Karpas-422 (cell line): Measurements from ENCODE around the gene COMMD1. TPM values are rescaled to one million over a fixed set of nuclear protein-coding genes. Genes with fewer than 3 reads are reported as not detected.

ENCODE experiments used
- DNase-seq: peaks from one replicate; pipeline ENCODE4 v3.0.0-alpha.2; 2015
- H2AFZ ChIP-seq: fragments of 200-600 bp; sonication (generic); 2 replicates; pipeline ENCODE4 v1.6.1; 2014; ENCODE audit warnings: antibody characterized with exemption, low read length, mixed read lengths
- H3K27ac ChIP-seq: fragments of 200-600 bp; sonication (generic); 2 replicates; pipeline ENCODE4 v1.5.1; 2014; ENCODE audit warnings: mild to moderate bottlenecking, low read length, moderate library complexity
- H3K27me3 ChIP-seq: fragments of 200-600 bp; sonication (generic); 2 replicates; pipeline ENCODE4 v1.6.1; 2014; ENCODE audit warnings: low read length, mixed read lengths
- H3K36me3 ChIP-seq: fragments of 200-600 bp; sonication (generic); 2 replicates; pipeline ENCODE4 v1.6.1; 2014; ENCODE audit warnings: low read length, mixed read lengths; ENCODE audit not compliant: insufficient read depth
- H3K4me1 ChIP-seq: fragments of 200-600 bp; sonication (generic); 2 replicates; pipeline ENCODE4 v1.6.1; 2014; ENCODE audit warnings: mild to moderate bottlenecking, low read length, mixed read lengths
- H3K4me2 ChIP-seq: fragments of 200-600 bp; sonication (generic); 2 replicates; pipeline ENCODE4 v1.6.1; 2014; ENCODE audit warnings: low read length, low read depth, mild to moderate bottlenecking; ENCODE audit not compliant: poor library complexity, severe bottlenecking
- H3K4me3 ChIP-seq: fragments of 200-600 bp; sonication (generic); 2 replicates; pipeline ENCODE4 v1.5.1; 2014; ENCODE audit warnings: mild to moderate bottlenecking, antibody characterized with exemption, low read length, mixed read lengths
- H3K79me2 ChIP-seq: fragments of 200-600 bp; sonication (generic); 2 replicates; pipeline ENCODE4 v1.6.1; 2014; ENCODE audit warnings: mild to moderate bottlenecking, low read length, mixed read lengths
- H3K9ac ChIP-seq: fragments of 200-600 bp; sonication (generic); 2 replicates; pipeline ENCODE4 v1.6.0; 2014; ENCODE audit warnings: low read length
- H3K9me2 ChIP-seq: fragments of 200-600 bp; sonication (generic), shearing (Covaris generic); replicated peaks from 2 replicates; pipeline ENCODE4 v1.6.0; 2014; ENCODE audit warnings: mild to moderate bottlenecking, low read length, moderate library complexity; ENCODE audit not compliant: insufficient read depth
- H3K9me3 ChIP-seq: fragments of 300-700, 200-600 bp; sonication (generic); 2 replicates; pipeline ENCODE4 v1.6.1; 2014; ENCODE audit warnings: low read length, mixed read lengths
- H4K20me1 ChIP-seq: fragments of 200-600 bp; sonication (generic); 2 replicates; pipeline ENCODE4 v1.6.1; 2014; ENCODE audit warnings: mild to moderate bottlenecking, antibody characterized with exemption, low read length, low read depth; ENCODE audit not compliant: insufficient read depth
- small RNA-seq: library from RNA; depleted of rRNA; stranded (forward); fragments of <200 nt; gene quantifications from one replicate; pipeline ENCODE3, GENCODE V24; 2014
- total RNA-seq: library from RNA; depleted of rRNA; stranded (reverse); fragments of >200 nt; shearing (Covaris generic); gene quantifications from 2 replicates; pipeline ENCODE4 v1.2.3, GENCODE V29; 2014; ENCODE audit warnings: low replicate concordance; rRNA removed

COMMD1 gene
- total RNA-seq, 1 experiment from 2014 or later: 33.3 TPM

DNA sequence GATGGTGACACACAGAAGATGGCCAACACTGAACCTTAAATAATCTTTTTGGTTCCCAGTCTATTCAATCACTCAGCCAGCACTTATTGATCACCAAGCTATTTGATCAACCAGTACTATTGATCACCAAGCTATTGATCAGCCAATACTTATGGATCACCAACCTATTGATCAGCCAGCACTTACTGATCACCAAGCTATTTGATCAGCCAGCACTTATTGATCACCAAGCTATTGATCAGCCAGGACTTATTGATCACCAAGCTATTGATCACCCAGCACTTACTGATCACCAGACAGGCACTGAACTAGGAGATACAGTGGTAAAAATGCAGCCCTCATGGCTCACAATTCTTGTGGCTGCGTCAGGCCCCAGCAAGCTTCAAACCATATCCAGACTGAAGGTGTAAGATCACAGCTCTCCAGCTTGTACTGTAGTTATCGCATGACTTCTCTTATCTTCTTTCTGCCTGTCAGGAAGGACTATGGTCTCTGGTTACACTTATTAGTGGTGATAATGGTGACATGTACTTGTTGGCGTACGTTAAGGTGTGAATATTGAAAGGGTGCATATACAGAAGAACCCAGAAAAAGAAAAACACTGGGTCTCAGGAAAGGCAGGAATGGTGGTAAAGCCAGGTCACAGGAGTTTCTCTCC lies 272.0 kb downstream of the COMMD1 start:
- Histone ChIP-seq H2AFZ (no peak overlapping the region), H3K9me3 (no peaks in the 10 kb centered on the region), H3K9ac (no peak overlapping the region), H3K36me3 (no peaks in the 10 kb centered on the region), H3K4me1 (peaks cover 10% of the 10 kb centered on the region; the same call in 1 of the 2 replicates), H4K20me1 (no peaks in the 10 kb centered on the region), H3K27ac (no peak overlapping the region), H3K79me2 (no peaks in the 10 kb centered on the region), H3K27me3 (no peaks in the 10 kb centered on the region), H3K4me2 (no peak overlapping the region), H3K4me3 (no peak overlapping the region), H3K9me2 (no peaks in the 10 kb centered on the region)
- no peak for DNase-seq

DNA sequence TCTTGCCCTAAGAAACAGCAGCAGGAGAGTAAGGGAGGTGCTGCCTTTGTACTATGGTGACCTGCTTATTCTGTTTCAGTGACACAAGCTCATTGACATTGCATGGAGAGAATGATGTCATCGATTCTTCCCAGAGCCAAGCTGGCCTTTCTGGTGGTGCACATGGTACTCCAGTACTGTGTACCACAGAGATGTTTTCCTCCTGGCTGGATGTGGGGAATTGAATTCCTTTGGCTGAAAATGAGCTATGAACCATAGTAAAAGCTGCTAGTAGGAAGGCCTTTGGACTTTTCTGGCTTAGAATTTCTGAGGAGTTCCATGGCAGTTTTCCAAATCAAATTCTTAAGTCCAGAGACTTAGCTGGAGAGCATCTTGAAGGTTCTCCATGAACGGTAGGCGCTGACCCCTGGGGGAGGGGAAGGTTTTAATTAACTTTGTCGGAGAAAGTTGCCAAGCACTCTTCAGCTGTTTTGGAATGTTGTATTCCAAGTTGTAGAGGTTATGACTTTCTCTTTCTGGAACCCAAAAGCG lies 273.3 kb downstream of the COMMD1 start:
- Histone ChIP-seq H3K9me3 (no peaks in the 10 kb centered on the region), H4K20me1 (no peaks in the 10 kb centered on the region), H3K9me2 (no peaks in the 10 kb centered on the region), H2AFZ (no peak overlapping the region), H3K27ac (no peak overlapping the region), H3K4me2 (no peak overlapping the region), H3K27me3 (no peaks in the 10 kb centered on the region), H3K4me1 (peaks cover 10% of the 10 kb centered on the region; the same call in 1 of the 2 replicates), H3K4me3 (no peak overlapping the region), H3K79me2 (no peaks in the 10 kb centered on the region), H3K36me3 (no peaks in the 10 kb centered on the region), H3K9ac (no peak overlapping the region)
- DNase-seq: no peak

DNA sequence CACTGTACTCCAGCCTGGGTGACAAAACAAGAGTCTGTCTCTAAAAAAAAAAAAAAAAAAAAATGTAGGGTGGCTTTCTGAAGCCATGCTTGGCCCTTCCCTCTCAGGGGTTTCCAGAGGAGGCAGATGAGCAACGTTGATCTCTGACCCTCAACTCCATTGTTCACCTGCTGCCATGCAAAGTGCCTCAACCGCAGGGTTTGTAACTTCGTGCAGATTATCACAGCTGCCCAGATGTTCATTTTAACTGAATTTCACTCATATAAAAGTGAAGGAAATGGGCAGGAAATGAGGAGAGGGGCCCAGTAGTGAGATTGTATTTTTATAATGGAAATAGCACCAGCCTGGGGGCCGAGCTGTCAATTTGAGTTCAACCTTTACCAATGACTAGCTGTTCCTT lies 275.5 kb downstream of the COMMD1 start:
- no peak overlapping the region for H3K27ac ChIP-seq
- H3K27me3 ChIP-seq: no peaks in the 10 kb centered on the region
- H3K4me1 ChIP-seq: peaks cover 6% of the 10 kb centered on the region; the same call in 1 of the 2 replicates
- H3K4me3 ChIP-seq: no peak overlapping the region
- H3K4me2 ChIP-seq: no peak overlapping the region
- DNase-seq: no peak
- H3K9ac ChIP-seq: no peak overlapping the region
- H3K9me2 ChIP-seq: no peaks in the 10 kb centered on the region
- H3K9me3 ChIP-seq: no peaks in the 10 kb centered on the region
- no peaks in the 10 kb centered on the region for H3K79me2 ChIP-seq
- no peaks in the 10 kb centered on the region for H3K36me3 ChIP-seq
- H2AFZ ChIP-seq: no peak overlapping the region
- H4K20me1 ChIP-seq: no peaks in the 10 kb centered on the region

DNA sequence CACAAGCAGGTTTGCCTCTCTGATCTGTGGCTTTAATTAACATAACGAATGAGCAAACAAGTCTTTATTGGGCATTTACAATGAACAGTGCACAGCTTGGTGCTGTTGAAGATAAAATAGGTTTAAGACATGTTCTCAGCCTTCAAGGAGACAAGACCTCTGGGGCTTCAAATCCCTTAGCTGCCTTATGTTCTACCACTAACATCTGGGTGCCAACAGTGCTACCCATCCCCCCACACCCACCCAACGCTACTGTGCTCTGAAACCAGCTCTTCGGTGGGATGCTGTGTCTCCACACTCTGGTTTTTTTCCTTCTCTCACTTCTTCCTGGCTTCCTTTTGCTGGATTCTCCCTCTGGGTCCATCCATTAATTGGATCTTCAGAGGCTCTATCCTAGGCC lies 276.4 kb downstream of the COMMD1 start:
- no peaks in the 10 kb centered on the region for H3K9me2 ChIP-seq

GRCh38 chr2:62184512-62185230 lies 279.2 kb downstream of the COMMD1 start:
- no peaks in the 10 kb centered on the region for H3K9me2 ChIP-seq
- H4K20me1 ChIP-seq: no peaks in the 10 kb centered on the region
- H3K4me1 ChIP-seq: 0 out of 2 replicates have a peak, but pooled peaks cover 5% of the 10 kb centered on the region

More for the DNA sequence above, 276.4 kb downstream of the COMMD1 start:
- Histone ChIP-seq H3K4me1 (0 out of 2 replicates have a peak, but pooled peaks cover 5% of the 10 kb centered on the region), H3K36me3 (no peaks in the 10 kb centered on the region), H3K9ac (no peak overlapping the region), H3K9me3 (no peaks in the 10 kb centered on the region), H3K27ac (no peak overlapping the region), H3K79me2 (no peaks in the 10 kb centered on the region), H4K20me1 (no peaks in the 10 kb centered on the region), H3K4me2 (no peak overlapping the region), H3K4me3 (no peak overlapping the region), H3K27me3 (no peaks in the 10 kb centered on the region), H2AFZ (no peak overlapping the region)
- DNase-seq: no peak

More at GRCh38 chr2:62184512-62185230, 279.2 kb downstream of the COMMD1 start:
- Histone ChIP-seq H3K79me2 (no peaks in the 10 kb centered on the region), H3K4me2 (no peak overlapping the region), H3K9me3 (no peaks in the 10 kb centered on the region), H3K27me3 (no peaks in the 10 kb centered on the region), H3K4me3 (no peak overlapping the region), H3K9ac (no peak overlapping the region), H3K36me3 (no peaks in the 10 kb centered on the region), H3K27ac (no peak overlapping the region), H2AFZ (no peak overlapping the region)
- DNase-seq: no peak

Small RNA genes within 50 kb of the gene (small RNA-seq; reads per million reads assigned to genes)
- gene RF00019: not detected

Other genes starting within 250 kb of the COMMD1 start
- gene FAM161A, start 51.6 kb upstream of the COMMD1 start, total RNA-seq: 5.9 and 9.5 TPM in 2 replicates
- 209 and 326 TPM in 2 replicates for gene CCT4, start 17.0 kb upstream of the COMMD1 start, total RNA-seq